Measurements from ENCODE around the gene TMEM272. TPM values are rescaled to one million over a fixed set of nuclear protein-coding genes. Genes with fewer than 3 reads are reported as not detected.

Gene TMEM272
- total and polyA plus RNA-seq, 9 of the 15 experiments (the other 6 are each of a cell fraction or from before 2014, with no cell fraction given): 0.04 to 0.16 (median 0.06) TPM; not detected in 2

DNA sequence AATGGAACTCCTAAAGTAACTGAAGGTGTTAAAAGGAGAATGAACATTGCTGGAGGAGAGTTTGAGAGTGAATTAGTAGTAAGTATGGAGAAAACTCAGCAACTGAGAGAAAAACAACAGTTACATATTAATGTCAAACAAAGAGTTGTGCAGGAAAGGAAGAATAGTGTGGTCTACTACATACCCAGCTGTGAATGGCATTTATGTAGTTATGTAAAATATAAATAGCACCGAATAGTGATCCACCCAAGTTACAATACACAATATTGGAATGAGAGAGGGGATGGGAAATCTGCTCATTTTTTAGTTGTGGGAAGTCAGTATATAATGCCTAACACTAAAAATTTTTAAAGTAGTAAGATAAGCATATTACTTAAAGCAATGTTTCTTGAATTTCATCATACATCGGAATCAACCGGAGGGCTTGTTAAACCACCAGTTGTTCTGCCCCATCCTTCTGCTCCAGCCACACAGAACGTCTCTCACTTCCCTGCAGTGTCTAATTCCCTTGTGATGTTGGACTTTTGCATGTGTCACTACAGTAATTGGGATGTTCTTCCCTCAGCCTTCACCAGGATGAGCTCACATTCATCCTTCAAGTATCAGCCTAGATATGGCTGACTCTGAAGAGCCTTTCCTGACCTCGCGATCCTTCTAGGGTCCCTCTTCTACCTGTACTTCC, 28.3 kb upstream of the TMEM272 start:
- DNase-seq (ENCODE audit: extremely low read depth in 1 of 4, low spot score in 3 of 4) (no peak), ATAC-seq (no peak), FAIRE-seq (no peak)
- no peaks in the 10 kb centered on the region for H3K9me1 ChIP-seq (ENCODE audit: control insufficient read depth, insufficient read depth, low read length)
- no peak overlapping the region for H2AFZ ChIP-seq (ENCODE audit: low read depth, low read length)
- no peak overlapping the region for H3K4me2 ChIP-seq (ENCODE audit: insufficient read depth, low read length)
- no peaks in the 10 kb centered on the region for H4K20me1 ChIP-seq (replicated peaks; ENCODE audit: control insufficient read depth, insufficient read depth, low read length)
- BruUV-seq (replicated peaks): no TSS peak
- WGBS (ENCODE audit: insufficient coverage, low coverage, missing lambda C conversion rate): 73% methylated on average over 6 of the region's 6 CpGs
- ChIA-PET POLR2A (no interaction called here), CTCF (ENCODE audit: low intra/inter-chr PET ratio) (no interaction called here)
- no peaks in the 10 kb centered on the region for H3K9me3 ChIP-seq (replicated peaks; ENCODE audit: control insufficient read depth, insufficient read depth, low read depth, low read length)
- no peak overlapping the region for H3K4me3 ChIP-seq
- TF ChIP-seq L3MBTL2 (IDR thresholded peaks at IDR 0.05) (no peak), ZNF41 (CRISPR knock-in tag; conservative IDR thresholded peaks at IDR 0.05) (peak; percentile 84)
- TF ChIP-seq, protein P1, sequence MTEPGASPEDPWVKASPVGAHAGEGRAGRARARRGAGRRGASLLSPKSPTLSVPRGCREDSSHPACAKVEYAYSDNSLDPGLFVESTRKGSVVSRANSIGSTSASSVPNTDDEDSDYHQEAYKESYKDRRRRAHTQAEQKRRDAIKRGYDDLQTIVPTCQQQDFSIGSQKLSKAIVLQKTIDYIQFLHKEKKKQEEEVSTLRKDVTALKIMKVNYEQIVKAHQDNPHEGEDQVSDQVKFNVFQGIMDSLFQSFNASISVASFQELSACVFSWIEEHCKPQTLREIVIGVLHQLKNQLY (CRISPR knock-in tag; conservative IDR thresholded peaks at IDR 0.05): no peak
- H3K4me1 ChIP-seq (replicated peaks in 1 of 2; ENCODE audit: control insufficient read depth in 2 of 2, insufficient read depth in 2 of 2, low read length in 2 of 2): no peaks in the 10 kb centered on the region
- in situ Hi-C loops (cut with MboI) (no loop called here), intact Hi-C loops (cut with micrococcal nuclease) (no loop called here)
- no peaks in the 10 kb centered on the region for H3K79me2 ChIP-seq (ENCODE audit: control insufficient read depth, insufficient read depth, low read length)
- no peak overlapping the region for H3K27ac ChIP-seq (ENCODE audit: extremely low read depth, low read depth, low read length)
- no peak overlapping the region for H3K9ac ChIP-seq (ENCODE audit: insufficient read depth in 1 of 2, low read depth in 2 of 2, low read length in 2 of 2)
- no peaks in the 10 kb centered on the region for H3K36me3 ChIP-seq (ENCODE audit: control insufficient read depth, insufficient read depth, low read length)
- H3K27me3 ChIP-seq (ENCODE audit: control insufficient read depth in 2 of 2, insufficient read depth in 2 of 2, low read length in 2 of 2): no peaks in the 10 kb centered on the region

DNA sequence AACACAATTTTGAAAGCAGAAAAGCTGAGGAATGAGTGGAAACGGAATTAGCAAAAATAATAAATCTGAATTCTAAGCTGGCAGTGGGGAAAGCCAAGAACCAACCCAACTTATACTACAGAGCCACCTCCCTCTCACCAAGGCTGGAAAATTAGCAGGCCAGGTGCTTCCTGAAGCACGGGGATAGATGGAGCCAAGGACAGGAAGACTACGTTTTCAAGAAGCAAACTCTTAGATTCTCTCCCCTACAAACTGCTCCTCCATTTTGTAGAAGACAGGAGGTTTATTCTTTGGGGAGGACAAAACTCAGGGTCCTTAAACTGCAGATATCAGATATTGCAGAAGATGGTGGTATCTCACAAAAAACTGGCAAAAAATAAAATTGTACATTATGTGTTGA, 25.6 kb upstream of the TMEM272 start:
- ATAC-seq (no peak), DNase-seq (ENCODE audit: extremely low read depth in 1 of 4, low spot score in 3 of 4) (no peak), FAIRE-seq (no peak)
- in situ Hi-C loops (cut with MboI) (no loop called here), intact Hi-C loops (cut with micrococcal nuclease) (no loop called here)
- Histone ChIP-seq H3K9me1 (ENCODE audit: control insufficient read depth, insufficient read depth, low read length) (no peaks in the 10 kb centered on the region), H3K9me3 (replicated peaks; ENCODE audit: control insufficient read depth, insufficient read depth, low read depth, low read length) (no peaks in the 10 kb centered on the region), H4K20me1 (replicated peaks; ENCODE audit: control insufficient read depth, insufficient read depth, low read length) (no peaks in the 10 kb centered on the region), H3K79me2 (ENCODE audit: control insufficient read depth, insufficient read depth, low read length) (no peaks in the 10 kb centered on the region), H3K4me1 (replicated peaks in 1 of 2; ENCODE audit: control insufficient read depth in 2 of 2, insufficient read depth in 2 of 2, low read length in 2 of 2) (no peaks in the 10 kb centered on the region), H3K9ac (ENCODE audit: insufficient read depth in 1 of 2, low read depth in 2 of 2, low read length in 2 of 2) (no peak overlapping the region), H3K4me3 (no peak overlapping the region), H3K4me2 (ENCODE audit: insufficient read depth, low read length) (no peak overlapping the region), H3K36me3 (ENCODE audit: control insufficient read depth, insufficient read depth, low read length) (no peaks in the 10 kb centered on the region), H3K27me3 (ENCODE audit: control insufficient read depth in 2 of 2, insufficient read depth in 2 of 2, low read length in 2 of 2) (no peaks in the 10 kb centered on the region), H3K27ac (ENCODE audit: extremely low read depth, low read depth, low read length) (no peak overlapping the region), H2AFZ (ENCODE audit: low read depth, low read length) (no peak overlapping the region)
- CTCF ChIA-PET (ENCODE audit: low intra/inter-chr PET ratio): no interaction called here
- BruUV-seq (replicated peaks): no TSS peak
- WGBS (ENCODE audit: insufficient coverage, low coverage, missing lambda C conversion rate): 4% methylated on average over 3 of the region's 3 CpGs
- POLR2A ChIA-PET: no interaction called here
- TF ChIP-seq PHTF2 (CRISPR knock-in tag; IDR thresholded peaks at IDR 0.05): no peak
- no peak for TF ChIP-seq KAT7 (CRISPR knock-in tag; IDR thresholded peaks at IDR 0.05; ENCODE audit: borderline replicate concordance)
- no peak for TF ChIP-seq PRMT5 (CRISPR knock-in tag; IDR thresholded peaks at IDR 0.05)
- TF ChIP-seq MYC (IDR thresholded peaks at IDR 0.05; ENCODE audit: low read depth, low read length): no peak
- TF ChIP-seq MYC (CRISPR knock-in tag; IDR thresholded peaks at IDR 0.05; ENCODE audit: borderline replicate concordance, low read depth): no peak
- TF ChIP-seq, protein P2, sequence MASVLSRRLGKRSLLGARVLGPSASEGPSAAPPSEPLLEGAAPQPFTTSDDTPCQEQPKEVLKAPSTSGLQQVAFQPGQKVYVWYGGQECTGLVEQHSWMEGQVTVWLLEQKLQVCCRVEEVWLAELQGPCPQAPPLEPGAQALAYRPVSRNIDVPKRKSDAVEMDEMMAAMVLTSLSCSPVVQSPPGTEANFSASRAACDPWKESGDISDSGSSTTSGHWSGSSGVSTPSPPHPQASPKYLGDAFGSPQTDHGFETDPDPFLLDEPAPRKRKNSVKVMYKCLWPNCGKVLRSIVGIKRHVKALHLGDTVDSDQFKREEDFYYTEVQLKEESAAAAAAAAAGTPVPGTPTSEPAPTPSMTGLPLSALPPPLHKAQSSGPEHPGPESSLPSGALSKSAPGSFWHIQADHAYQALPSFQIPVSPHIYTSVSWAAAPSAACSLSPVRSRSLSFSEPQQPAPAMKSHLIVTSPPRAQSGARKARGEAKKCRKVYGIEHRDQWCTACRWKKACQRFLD (CRISPR knock-in tag; IDR thresholded peaks at IDR 0.05): no peak
- TF ChIP-seq SNRNP70 (optimal IDR thresholded peaks at IDR 0.05; ENCODE audit: low read depth, low read length): no peak
